Type B pancreatic cell (in vitro differentiated cells): ENCODE measurements around the gene PRKCA. TPM values are rescaled to one million over a fixed set of nuclear protein-coding genes. Genes with fewer than 3 reads are reported as not detected.

Experiments used
- DNase-seq: peaks from one replicate; pipeline ENCODE4 v3.0.0; 2021; ENCODE audit warnings: mixed read lengths; ENCODE audit not compliant: unreplicated experiment; ENCODE audit errors: extremely low spot score
- H3K27ac Mint-ChIP-seq: 2 replicates; pipeline ENCODE4 v1.8.0; 2021; ENCODE audit warnings: mild to moderate bottlenecking, mixed read lengths
- H3K27me3 Mint-ChIP-seq: 2 replicates; pipeline ENCODE4 v1.8.0; 2021; ENCODE audit warnings: mixed read lengths
- H3K36me3 Mint-ChIP-seq: 2 replicates; pipeline ENCODE4 v1.8.0; 2021; ENCODE audit warnings: mixed read lengths
- H3K4me1 Mint-ChIP-seq: one replicate; pipeline ENCODE4 v1.8.0; 2021; ENCODE audit warnings: mixed read lengths; ENCODE audit not compliant: unreplicated experiment
- H3K4me3 Mint-ChIP-seq: 2 replicates; pipeline ENCODE4 v1.8.0; 2021; ENCODE audit warnings: mild to moderate bottlenecking, mixed read lengths
- H3K9me3 Mint-ChIP-seq: 2 replicates; pipeline ENCODE4 v1.8.0; 2021; ENCODE audit warnings: mixed read lengths
- CTCF ChIP-seq: fragments of 200-600 bp; sonication (generic); conservative IDR thresholded peaks from 2 replicates; pipeline ENCODE4 v1.5.0; 2021; ENCODE audit warnings: antibody characterized with exemption, mild to moderate bottlenecking
- total RNA-seq: library from RNA; stranded (reverse); gene quantifications from 2 replicates; pipeline ENCODE4 v1.2.1, GENCODE V29; 2021; ENCODE audit warnings: low replicate concordance

Gene PRKCA
- total RNA-seq, 1 donor from 2014 or later, result 16.1 TPM

- TF ChIP-seq CTCF, result no peak
- Mint-ChIP-seq H3K4me3 (no peak overlapping the region), H3K36me3 (no peaks in the 10 kb centered on the region), H3K27me3 (peaks cover 6% of the 10 kb centered on the region), H3K4me1 (peaks cover 60% of the 10 kb centered on the region), H3K27ac (no peak overlapping the region), H3K9me3 (no peaks in the 10 kb centered on the region)
- DNase-seq, result no peak
Observed at GRCh38 chr17:66537502-66537901, 235.1 kb downstream of the PRKCA start.

GRCh38 chr17:66538776-66539175, 236.4 kb downstream of the PRKCA start:
- no peak overlapping the region for H3K4me3 Mint-ChIP-seq
- H3K9me3 Mint-ChIP-seq, result no peaks in the 10 kb centered on the region
- peaks cover 6% of the 10 kb centered on the region for H3K27me3 Mint-ChIP-seq
- DNase-seq, result no peak
- H3K36me3 Mint-ChIP-seq, result no peaks in the 10 kb centered on the region
- H3K4me1 Mint-ChIP-seq, result peaks cover 58% of the 10 kb centered on the region
- no peak overlapping the region for H3K27ac Mint-ChIP-seq
- TF ChIP-seq CTCF, result no peak

- Mint-ChIP-seq H3K4me1 (peaks cover 45% of the 10 kb centered on the region), H3K4me3 (peak overlapping the region; percentile 54), H3K9me3 (no peaks in the 10 kb centered on the region), H3K36me3 (no peaks in the 10 kb centered on the region), H3K27me3 (peaks cover 6% of the 10 kb centered on the region), H3K27ac (peak overlapping the region; percentile 23)
- TF ChIP-seq CTCF, result no peak
- DNase-seq, result no peak
Observed at GRCh38 chr17:66540131-66540781, 237.8 kb downstream of the PRKCA start.

GRCh38 chr17:66541461-66542128, 239.2 kb downstream of the PRKCA start:
- no peak overlapping the region for H3K4me3 Mint-ChIP-seq
- H3K27ac Mint-ChIP-seq, result no peak overlapping the region

More at GRCh38 chr17:66541461-66542128, 239.2 kb downstream of the PRKCA start:
- peaks cover 39% of the 10 kb centered on the region for H3K4me1 Mint-ChIP-seq
- H3K36me3 Mint-ChIP-seq, result no peaks in the 10 kb centered on the region
- no peak for TF ChIP-seq CTCF
- no peaks in the 10 kb centered on the region for H3K27me3 Mint-ChIP-seq
- DNase-seq, result no peak
- H3K9me3 Mint-ChIP-seq, result peaks cover 2% of the 10 kb centered on the region
